ENCODE data around the gene KCNJ5. TPM values are rescaled to one million over a fixed set of nuclear protein-coding genes. Genes with fewer than 3 reads are reported as not detected.

KCNJ5 gene
- total RNA-seq, 3 donors from 2014 or later, result 0.98 to 8.8 (median 2.8) TPM

DNA sequence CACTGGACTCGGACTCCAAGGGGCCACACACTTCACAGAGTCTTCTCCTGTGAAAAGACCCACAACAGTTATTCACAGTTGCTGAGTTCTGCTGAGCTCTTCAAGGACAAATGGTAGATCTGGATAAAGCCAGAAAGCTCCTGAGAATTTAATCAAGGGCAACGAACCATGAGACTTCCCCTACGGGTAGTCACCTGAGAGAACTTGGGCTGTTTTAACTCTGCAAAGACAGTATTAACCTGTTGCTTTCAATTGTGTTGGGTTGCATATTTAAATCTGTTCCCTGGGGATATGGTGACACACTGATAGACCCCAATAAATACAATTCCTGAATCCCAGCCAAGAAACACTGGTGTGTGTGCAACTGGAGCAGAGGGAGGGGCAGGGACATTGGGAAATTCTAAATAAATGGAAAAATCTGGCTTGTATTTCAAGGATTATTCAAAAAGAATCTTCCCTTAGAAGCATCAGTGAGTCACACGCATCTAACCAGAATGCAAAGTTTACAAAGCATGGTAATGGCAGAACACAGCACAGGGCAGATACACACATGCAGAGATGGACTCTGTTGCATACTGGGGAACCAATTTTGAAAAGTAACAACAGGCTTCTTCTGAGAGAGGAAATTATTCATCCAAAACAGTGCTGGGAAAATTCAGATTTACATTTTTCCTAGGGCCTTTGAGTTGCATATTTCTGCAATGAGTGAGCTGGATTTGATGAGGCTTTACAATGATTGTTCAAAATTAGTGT lies 28.1 kb upstream of the KCNJ5 start:
- H3K27ac ChIP-seq, result no peak overlapping the region
- H3K9me3 ChIP-seq, result no peaks in the 10 kb centered on the region
- TF ChIP-seq, protein P1, sequence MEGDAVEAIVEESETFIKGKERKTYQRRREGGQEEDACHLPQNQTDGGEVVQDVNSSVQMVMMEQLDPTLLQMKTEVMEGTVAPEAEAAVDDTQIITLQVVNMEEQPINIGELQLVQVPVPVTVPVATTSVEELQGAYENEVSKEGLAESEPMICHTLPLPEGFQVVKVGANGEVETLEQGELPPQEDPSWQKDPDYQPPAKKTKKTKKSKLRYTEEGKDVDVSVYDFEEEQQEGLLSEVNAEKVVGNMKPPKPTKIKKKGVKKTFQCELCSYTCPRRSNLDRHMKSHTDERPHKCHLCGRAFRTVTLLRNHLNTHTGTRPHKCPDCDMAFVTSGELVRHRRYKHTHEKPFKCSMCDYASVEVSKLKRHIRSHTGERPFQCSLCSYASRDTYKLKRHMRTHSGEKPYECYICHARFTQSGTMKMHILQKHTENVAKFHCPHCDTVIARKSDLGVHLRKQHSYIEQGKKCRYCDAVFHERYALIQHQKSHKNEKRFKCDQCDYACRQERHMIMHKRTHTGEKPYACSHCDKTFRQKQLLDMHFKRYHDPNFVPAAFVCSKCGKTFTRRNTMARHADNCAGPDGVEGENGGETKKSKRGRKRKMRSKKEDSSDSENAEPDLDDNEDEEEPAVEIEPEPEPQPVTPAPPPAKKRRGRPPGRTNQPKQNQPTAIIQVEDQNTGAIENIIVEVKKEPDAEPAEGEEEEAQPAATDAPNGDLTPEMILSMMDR (IDR thresholded peaks at IDR 0.05), result no peak
- TF ChIP-seq POLR2A (IDR thresholded peaks at IDR 0.05) (no peak), POLR2AphosphoS5 (IDR thresholded peaks at IDR 0.05) (no peak)
- no peaks in the 10 kb centered on the region for H3K36me3 ChIP-seq
- H3K4me3 ChIP-seq, result no peak overlapping the region
- no peaks in the 10 kb centered on the region for H3K4me1 ChIP-seq
- intact Hi-C loops (cut with DNase I; ENCODE audit: low total_unique reads), result no loop called here
- DNase-seq (ENCODE audit: low spot score in 2 of 2), result no peak
- no peaks in the 10 kb centered on the region for H3K27me3 ChIP-seq

DNA sequence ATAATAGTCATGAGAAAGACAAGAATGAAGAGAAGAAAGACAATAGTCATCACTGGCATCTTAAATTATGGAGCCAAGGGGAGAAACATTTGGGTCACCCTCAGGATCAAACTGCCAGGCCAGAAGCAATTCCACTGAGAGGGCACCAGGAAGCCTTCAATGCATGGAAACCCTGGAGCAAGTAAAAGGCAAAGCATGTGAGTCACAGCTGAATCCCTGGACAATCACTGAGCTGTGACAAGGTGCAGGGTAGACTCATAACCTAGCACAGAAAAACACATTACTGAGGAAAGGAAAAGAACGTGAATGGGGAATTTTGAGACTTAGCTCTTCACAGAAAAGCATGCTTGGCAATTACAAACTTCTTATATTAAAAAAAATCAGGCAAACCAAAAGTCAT lies 25.7 kb upstream of the KCNJ5 start:
- no peak overlapping the region for H3K4me3 ChIP-seq
- no peak overlapping the region for H3K27ac ChIP-seq
- intact Hi-C loops (cut with DNase I; ENCODE audit: low total_unique reads), result no loop called here
- no peaks in the 10 kb centered on the region for H3K9me3 ChIP-seq
- H3K27me3 ChIP-seq, result no peaks in the 10 kb centered on the region
- no peaks in the 10 kb centered on the region for H3K4me1 ChIP-seq
- DNase-seq (ENCODE audit: low spot score in 2 of 2), result no peak
- H3K36me3 ChIP-seq, result no peaks in the 10 kb centered on the region
- no peak for TF ChIP-seq POLR2AphosphoS5 (IDR thresholded peaks at IDR 0.05)
- TF ChIP-seq, protein P1 (IDR thresholded peaks at IDR 0.05), result no peak
- no peak for TF ChIP-seq POLR2A (IDR thresholded peaks at IDR 0.05)

DNA sequence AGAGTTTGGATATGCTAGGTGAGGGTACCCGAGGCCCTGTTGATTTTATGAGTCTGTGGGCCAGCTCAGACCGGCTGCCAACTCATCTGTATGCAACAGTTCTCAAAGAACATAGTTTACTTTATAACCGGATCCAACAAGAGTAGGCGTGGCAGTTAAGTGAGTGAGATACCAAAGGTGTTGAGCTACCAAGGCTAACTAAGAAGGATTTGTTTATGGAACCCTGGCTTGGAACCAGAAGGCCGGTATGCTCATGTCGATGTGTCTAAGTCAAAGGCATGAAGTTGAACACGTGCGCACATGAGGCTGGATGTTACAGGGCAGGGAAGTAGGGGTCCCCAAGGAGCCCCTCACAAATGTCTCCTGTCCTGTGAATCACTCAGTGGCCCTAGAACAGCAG lies 23.9 kb upstream of the KCNJ5 start, which contains the start of gene KCNJ1:
Gene KCNJ1 (minus strand): TSS at position 20 of the 400 bp plus-strand sequence. CDS start 27,053 bp downstream, outside the sequence.
- Histone ChIP-seq H3K27me3 (no peaks in the 10 kb centered on the region), H3K27ac (no peak within 1 kb of the TSS), H3K4me1 (no peaks in the 10 kb centered on the region), H3K9me3 (no peaks in the 10 kb centered on the region), H3K4me3 (no peak within 1 kb of the TSS), H3K36me3 (no peaks in the 10 kb centered on the region)
- DNase-seq (ENCODE audit: low spot score in 2 of 2), result no peak
- intact Hi-C loops (cut with DNase I; ENCODE audit: low total_unique reads), result no loop called here
- TF ChIP-seq POLR2AphosphoS5 (IDR thresholded peaks at IDR 0.05) (no peak), POLR2A (IDR thresholded peaks at IDR 0.05) (no peak)
- TF ChIP-seq, protein P1 (IDR thresholded peaks at IDR 0.05), result no peak

DNA sequence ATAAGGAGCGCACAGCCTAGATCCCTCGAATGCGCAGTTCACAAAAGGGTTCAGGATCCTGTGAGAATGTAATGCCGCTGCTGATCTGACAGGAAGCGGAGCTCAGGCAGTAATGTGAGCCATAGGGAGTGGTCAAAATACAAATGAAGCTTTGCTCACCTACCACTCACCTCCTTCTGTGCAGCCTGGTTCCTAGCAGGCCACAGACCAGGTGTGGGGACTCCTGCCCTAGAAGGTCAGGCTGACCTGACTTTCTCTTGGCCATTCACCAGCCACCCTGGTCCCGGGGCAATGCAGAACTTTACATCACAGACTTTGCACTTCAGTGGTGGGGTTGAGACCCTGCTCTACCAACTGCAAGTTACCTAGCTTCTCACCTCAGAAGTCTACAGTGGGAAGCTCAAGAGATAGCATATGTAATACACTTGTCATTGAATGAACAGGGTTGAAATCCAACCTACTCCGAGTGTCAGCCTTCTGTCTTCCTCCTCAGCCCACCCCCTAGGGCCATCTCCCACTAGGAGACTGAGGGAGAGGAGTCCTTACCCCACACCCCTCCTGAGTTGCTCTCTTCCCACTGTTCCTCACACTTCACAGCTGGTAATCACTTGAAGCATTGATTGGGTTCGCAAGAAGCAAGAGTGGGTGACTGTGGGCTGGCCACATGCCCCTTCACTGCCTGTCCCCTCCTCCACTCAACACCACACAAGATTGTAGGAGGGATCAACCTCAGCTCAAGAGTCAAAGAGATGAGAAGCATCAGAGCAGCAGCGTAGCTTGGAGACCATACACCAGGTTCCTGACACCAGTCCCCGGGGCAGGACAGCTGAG lies 22.1 kb upstream of the KCNJ5 start:
- Histone ChIP-seq H3K36me3 (no peaks in the 10 kb centered on the region), H3K4me3 (no peak overlapping the region), H3K27ac (no peak overlapping the region), H3K9me3 (no peaks in the 10 kb centered on the region), H3K4me1 (no peaks in the 10 kb centered on the region), H3K27me3 (no peaks in the 10 kb centered on the region)
- TF ChIP-seq POLR2A (IDR thresholded peaks at IDR 0.05), result no peak
- TF ChIP-seq, protein P1 (IDR thresholded peaks at IDR 0.05), result no peak
- no peak for TF ChIP-seq POLR2AphosphoS5 (IDR thresholded peaks at IDR 0.05)
- no peak for DNase-seq (ENCODE audit: low spot score in 2 of 2)
- intact Hi-C loops (cut with DNase I; ENCODE audit: low total_unique reads), result no loop called here

DNA sequence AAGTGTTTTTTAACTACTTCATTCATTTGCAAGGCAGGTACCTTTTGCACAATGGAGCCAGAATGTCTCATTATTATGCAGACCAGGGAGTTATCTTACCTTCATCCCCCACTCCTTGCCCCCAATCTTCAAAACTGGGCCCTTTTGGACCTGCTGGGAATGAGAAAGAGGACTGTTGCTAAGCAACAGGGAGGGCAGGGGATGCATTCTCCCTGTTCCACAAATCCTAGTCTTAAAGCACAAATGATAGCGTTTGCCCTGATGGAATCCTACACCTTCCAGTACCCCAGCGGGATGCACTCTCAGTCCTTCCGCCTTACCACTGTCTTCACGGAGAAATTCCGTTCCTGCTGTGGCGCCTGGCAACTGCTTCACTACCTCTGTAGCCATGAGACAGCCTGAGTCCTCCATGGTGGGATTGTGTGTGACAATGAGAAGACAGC lies 20.0 kb upstream of the KCNJ5 start:
- no peaks in the 10 kb centered on the region for H3K4me1 ChIP-seq
- H3K4me3 ChIP-seq, result no peak overlapping the region
- no peaks in the 10 kb centered on the region for H3K9me3 ChIP-seq
- no peak for TF ChIP-seq POLR2AphosphoS5 (IDR thresholded peaks at IDR 0.05)
- TF ChIP-seq POLR2A (IDR thresholded peaks at IDR 0.05), result no peak
- TF ChIP-seq, protein P1 (IDR thresholded peaks at IDR 0.05), result no peak
- H3K27ac ChIP-seq, result no peak overlapping the region
- DNase-seq (ENCODE audit: low spot score in 2 of 2), result no peak
- H3K27me3 ChIP-seq, result no peaks in the 10 kb centered on the region
- no peaks in the 10 kb centered on the region for H3K36me3 ChIP-seq
- intact Hi-C loops (cut with DNase I; ENCODE audit: low total_unique reads), result no loop called here

All from breast epithelium (tissue), 4 donors.